GM19240 (cell line): ENCODE data around the gene GPSM3.
A peak's percentile ranks its signal among the peaks of the same experiment; 100 is the strongest.

Experiments used
- DNase-seq: peaks from one replicate; pipeline ENCODE4 v3.0.0; 2011; ENCODE audit warnings: low spot score; ENCODE audit not compliant: insufficient read length

Gene GPSM3

GRCh38 chr6:32175322-32175710, 17.1 kb downstream of the GPSM3 start:
- DNase-seq = no peak

GRCh38 chr6:32174416-32174815, 18.0 kb downstream of the GPSM3 start:
- no peak for DNase-seq

DNA sequence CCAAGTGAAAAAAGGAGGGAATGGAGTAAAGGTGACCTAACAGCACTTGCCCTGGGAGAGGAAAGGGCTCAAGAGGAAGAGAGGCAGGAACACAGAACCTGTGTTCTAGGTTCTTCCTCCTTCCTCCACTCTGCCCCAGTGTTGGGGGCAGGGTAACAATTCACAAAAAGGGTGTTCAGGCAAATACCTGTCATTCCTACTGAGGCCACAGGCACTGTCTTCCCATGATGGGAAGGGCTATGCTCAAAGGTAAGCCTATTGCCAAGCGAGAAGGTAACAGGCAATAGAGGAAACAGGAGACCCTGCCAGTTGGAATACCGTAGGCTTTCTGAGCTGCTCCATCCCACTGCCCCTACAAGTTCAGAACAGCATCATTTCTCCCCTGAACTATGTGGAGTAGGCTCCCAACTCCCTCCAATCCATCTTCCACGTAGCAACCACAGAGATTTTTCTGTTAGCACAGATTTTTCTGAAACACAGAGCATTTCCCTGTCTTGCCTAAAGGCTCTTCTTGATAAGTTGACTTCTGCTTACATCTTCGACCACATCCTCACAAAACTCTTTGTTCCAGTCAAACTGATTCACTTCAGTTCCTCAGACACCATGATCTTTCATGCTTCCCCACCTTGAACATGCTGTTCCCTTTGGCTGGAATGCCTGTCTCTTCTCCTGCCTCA, 19.3 kb downstream of the GPSM3 start:
- DNase-seq = no peak

- no peak for DNase-seq
Measured at GRCh38 chr6:32171234-32171633, 21.2 kb downstream of the GPSM3 start.

GRCh38 chr6:32170294-32170693, 22.1 kb downstream of the GPSM3 start:
- DNase-seq = no peak

DNA sequence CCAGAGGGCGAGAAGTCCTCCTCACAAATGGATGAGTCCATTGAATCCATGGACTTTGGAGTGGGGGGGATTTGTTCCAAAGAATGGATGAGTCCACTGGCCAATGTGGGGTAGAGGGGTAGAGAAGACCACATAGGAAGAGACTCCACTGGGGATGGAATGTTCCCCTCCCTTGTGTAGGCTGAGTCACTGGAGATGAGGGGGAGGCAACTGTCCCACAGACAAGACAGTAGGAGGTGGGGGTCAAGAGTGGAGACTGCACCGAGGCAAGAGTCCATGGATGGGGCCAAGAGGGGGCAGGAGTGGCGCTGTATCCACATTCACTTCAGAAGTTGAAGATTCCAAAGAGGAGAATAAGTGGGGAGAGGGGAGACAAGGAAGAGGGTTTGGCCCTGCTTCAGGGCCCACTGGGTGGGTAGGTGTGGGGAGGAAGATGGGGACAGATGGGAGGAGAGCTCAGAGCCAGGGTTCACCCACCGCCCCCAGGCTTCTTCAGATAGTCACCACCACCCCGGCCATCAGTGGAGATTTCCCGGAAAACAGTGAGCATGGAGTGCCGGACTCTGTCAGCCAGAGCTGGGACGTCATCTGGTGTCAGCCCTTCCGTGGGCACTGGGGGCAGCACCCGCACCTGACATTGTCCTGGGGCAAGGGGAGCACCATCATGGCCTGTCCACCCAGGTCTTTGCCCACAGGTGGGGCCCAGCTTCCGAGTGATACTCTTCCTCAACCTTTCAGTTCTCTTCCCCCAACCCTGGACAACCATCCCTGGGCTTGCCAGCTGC, 23.4 kb downstream of the GPSM3 start:
- DNase-seq = no peak

- DNase-seq = no peak
Measured at GRCh38 chr6:32168350-32168749, 24.1 kb downstream of the GPSM3 start.

DNA sequence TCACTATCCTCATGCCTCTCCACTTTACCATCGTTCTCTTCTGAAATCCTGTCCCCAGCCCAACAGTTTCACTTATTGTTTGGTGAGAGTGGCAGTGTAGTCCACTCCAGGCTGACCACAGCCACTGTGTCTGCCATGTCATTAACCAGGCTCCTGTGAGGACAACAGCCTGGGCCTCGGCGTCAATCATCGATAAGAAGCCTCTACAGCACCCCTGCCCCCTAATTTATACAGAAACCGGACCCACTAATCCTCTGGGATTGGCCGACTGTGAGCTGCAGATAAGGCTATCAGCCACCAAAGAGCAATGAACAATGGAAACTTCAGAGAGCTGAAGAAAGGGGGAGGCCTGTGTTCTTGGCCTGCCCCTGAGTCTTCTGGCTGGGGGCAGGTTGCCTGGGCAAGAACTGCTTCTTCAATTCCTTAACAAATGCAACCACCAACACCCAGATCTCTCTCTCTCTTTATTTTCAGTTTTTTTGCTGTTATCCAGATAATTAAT, 24.6 kb downstream of the GPSM3 start:
- no peak for DNase-seq

DNA sequence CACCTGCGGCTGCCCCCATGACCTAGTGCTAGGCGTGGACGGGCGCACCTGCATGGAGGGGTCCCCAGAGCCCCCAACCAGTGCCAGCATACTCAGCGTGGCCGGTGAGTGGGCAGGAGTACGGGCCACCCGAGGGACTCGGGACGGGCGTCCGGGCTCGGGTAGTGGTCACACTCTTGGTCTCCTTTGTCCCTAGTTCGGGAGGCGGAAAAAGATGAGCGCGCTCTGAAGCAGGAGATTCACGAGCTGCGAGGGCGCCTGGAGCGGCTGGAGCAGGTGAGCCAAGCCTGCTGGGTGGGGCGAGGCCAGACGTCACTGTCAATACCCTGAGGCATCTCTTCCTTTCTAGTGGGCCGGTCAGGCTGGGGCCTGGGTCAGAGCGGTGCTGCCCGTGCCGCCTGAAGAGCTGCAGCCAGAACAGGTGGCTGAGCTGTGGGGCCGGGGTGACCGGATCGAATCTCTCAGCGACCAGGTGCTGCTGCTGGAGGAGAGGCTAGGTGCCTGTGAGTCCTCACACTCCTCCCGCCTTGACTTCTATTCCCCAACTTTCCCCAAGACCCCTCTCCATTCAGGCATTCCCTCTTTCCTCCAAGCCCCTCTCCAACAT, 25.2 kb downstream of the GPSM3 start:
- DNase-seq = no peak

DNA sequence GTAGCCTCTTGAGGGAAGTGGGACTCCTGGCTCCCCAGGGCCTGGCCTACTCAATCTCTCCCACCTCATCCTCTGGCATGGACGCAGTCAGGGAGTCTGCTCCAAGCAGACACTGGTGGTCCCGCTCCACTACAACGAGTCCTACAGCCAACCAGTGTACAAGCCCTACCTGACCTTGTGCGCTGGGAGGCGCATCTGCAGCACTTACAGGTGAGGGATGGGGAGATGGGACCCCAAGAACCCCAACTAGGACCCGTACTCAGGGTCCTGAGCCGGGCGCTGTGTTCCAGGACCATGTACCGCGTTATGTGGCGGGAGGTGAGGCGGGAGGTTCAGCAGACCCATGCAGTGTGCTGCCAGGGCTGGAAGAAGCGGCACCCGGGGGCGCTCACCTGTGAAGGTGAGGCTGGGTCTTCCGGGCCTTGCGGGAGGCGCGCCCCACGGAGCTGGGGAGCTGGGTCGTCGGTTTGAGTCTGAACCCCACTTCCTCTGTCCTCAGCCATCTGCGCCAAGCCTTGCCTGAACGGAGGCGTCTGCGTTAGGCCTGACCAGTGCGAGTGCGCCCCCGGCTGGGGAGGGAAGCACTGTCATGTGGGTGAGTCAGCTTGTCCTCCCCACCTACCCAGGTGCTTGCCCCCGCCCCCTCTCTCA, 25.9 kb downstream of the GPSM3 start:
- no peak for DNase-seq

GRCh38 chr6:32164295-32164694, 28.1 kb downstream of the GPSM3 start, which contains the start of gene EGFL8:
EGFL8 (plus strand) TSS chr6:32164595; CDS start chr6:32166166, 1,571 bp downstream.
- no peak for DNase-seq

GRCh38 chr6:32163559-32164258, 28.7 kb downstream of the GPSM3 start:
- DNase-seq = no peak

DNA sequence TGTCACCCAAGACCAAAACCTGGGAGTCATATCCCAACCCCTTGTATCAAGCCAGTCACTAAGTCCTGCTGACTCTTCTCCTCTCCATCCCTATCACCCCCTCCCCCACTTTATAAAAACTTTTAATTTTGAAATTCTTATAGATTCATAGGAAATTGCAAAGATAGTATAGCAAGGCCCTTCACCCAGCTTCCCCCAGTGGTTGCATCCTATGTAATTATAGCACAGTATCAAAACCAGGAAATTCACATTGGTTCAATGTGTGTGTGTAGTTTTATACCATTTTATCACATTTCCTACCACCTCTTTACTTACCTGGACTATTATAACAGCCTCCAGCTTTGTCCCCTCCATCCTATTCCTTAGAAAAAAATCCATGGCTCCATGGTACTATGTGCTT, 34.4 kb downstream of the GPSM3 start:
- no peak for DNase-seq

DNA sequence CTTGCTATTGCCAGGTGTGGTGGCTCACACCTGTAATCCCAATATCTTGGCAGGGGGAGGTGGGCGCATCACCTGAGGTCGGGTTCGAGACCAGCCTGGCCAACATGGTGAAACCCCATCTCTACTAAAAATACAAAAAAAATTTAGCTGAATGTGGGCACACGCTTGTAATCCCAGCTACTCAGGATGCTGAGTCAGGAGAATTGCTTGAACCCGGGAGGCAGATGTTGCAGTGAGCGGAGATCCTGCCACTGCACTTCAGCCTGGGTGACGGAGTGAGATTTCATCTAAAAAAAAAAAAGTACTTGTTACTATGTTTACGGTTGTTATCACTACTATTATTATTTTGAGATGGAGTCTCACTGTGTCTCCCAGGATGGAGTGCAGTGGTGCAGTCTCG, 35.6 kb downstream of the GPSM3 start:
- no peak for DNase-seq

- peak; percentile 84 for DNase-seq
Measured at GRCh38 chr6:32154514-32155161, 37.8 kb downstream of the GPSM3 start.

- no peak for DNase-seq
Measured at GRCh38 chr6:32153564-32154513, 38.6 kb downstream of the GPSM3 start, which contains the start of gene PPT2. PPT2 (plus strand) TSS chr6:32154141; CDS start chr6:32154595, 454 bp downstream.

GRCh38 chr6:32152769-32153563, 39.5 kb downstream of the GPSM3 start:
- no peak for DNase-seq
